ENCODE data around the gene CDKAL1. TPM values are rescaled to one million over a fixed set of nuclear protein-coding genes. Genes with fewer than 3 reads are reported as not detected.

CDKAL1 gene
- total RNA-seq, 1 donor from 2014 or later: 11.9 TPM

DNA sequence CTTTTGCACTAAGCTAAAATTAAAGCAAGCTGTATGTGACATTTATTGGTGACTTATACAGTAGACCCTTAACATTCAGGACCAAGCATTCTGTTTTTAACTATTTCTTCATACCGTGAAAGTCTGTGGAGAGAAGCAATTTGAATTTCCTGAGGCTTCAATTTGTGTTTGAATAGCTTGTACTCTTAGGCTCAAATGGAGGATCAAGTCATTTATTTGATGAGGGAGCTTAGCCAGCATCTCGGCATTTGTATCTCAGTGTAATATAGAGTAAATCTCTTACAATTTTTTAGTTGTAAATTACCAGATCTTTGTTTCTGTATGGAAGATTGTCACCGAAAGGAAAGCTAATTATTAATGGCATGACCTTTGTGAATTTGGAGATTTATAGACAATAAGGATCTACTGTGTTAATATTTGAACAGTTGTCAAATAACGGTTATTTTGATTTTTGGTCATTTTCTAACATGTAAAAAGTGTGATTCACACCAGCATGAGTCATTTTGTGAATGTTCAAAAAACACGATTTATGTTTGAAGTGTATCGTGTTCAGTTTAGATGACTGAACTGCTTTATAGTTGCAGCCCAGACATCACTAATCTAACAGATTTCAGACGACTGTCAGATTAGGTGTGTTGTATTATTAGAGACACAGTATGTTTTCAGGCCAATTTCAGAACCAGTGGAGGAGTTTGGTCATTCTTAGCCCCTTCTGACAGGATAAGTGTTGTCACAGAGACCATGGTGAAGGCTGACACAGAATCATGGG is 332.9 kb downstream of the CDKAL1 start:
- intact Hi-C loops (cut with DNase I): no loop called here
- TF ChIP-seq CTCF (IDR thresholded peaks at IDR 0.05): no peak
- Histone ChIP-seq H3K4me1 (no peaks in the 10 kb centered on the region), H3K27ac (no peak overlapping the region), H3K4me3 (no peak overlapping the region), H3K9me3 (no peaks in the 10 kb centered on the region), H3K27me3 (no peaks in the 10 kb centered on the region), H3K36me3 (no peaks in the 10 kb centered on the region)
- DNase-seq (ENCODE audit: low spot score in 2 of 2): no peak

DNA sequence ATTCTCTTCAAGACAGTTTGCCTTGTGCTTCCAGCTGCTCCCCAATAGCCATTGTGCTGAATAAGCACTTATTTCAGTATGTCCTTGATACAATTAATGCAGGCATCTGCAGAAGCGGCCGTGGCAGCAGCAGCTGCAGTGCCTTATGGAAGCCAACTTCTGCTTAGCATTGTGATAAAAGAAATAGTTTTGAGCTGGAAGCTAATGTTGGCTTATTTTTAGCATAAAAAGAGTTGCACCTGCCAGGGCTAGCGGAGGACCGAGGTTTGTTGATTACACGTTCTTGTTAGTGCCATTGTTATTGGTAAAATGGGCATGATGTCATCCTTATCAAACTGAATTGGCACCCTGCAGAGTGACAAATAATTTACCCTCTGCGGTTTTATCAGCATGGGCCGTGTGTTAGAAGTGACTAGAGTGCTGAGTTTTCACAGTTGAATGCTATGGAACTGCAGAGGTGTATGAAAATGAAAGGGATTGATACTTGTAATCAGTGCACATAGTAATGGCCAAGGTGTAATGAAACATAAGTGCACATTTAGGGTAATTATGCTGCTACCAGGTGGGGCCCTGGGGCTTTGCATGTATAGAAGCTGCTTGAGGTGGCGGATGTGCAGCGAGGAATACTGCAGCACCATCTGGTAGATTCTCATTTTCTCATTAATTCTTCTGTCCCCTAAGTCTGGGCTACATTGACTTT is 334.3 kb downstream of the CDKAL1 start:
- Histone ChIP-seq H3K27me3 (no peaks in the 10 kb centered on the region), H3K36me3 (no peaks in the 10 kb centered on the region), H3K4me1 (no peaks in the 10 kb centered on the region), H3K27ac (no peak overlapping the region), H3K9me3 (no peaks in the 10 kb centered on the region), H3K4me3 (no peak overlapping the region)
- TF ChIP-seq CTCF (IDR thresholded peaks at IDR 0.05): no peak
- intact Hi-C loops (cut with DNase I): no loop called here
- DNase-seq (ENCODE audit: low spot score in 2 of 2): no peak

DNA sequence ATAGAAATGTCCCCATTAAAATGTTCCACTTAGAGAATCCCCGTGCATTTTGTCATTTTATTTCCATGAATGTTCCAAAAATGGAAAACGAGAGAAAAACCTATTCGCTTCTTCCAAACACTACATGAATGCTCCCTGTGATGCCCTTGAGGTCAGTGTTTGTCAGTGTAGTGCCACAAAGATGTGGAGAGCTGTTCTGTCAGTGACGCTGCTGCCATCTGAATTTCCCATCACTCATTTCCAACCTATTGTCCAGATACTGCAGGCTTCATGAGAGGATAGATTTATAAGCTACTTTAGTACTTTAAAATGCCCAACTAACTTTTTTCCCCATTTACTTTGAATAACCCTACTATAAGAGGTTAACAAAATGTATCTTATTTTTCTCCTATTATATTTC is 335.8 kb downstream of the CDKAL1 start:
- no peak overlapping the region for H3K27ac ChIP-seq
- no peak for TF ChIP-seq CTCF (IDR thresholded peaks at IDR 0.05)
- intact Hi-C loops (cut with DNase I): no loop called here

GRCh38 chr6:20870493-20870892 is 336.2 kb downstream of the CDKAL1 start:
- Histone ChIP-seq H3K9me3 (no peaks in the 10 kb centered on the region), H3K27me3 (no peaks in the 10 kb centered on the region), H3K27ac (no peak overlapping the region), H3K4me3 (no peak overlapping the region), H3K36me3 (no peaks in the 10 kb centered on the region), H3K4me1 (no peaks in the 10 kb centered on the region)
- DNase-seq (ENCODE audit: low spot score in 2 of 2): no peak
- intact Hi-C loops (cut with DNase I): no loop called here
- TF ChIP-seq CTCF (IDR thresholded peaks at IDR 0.05): no peak

More for the DNA sequence above, 335.8 kb downstream of the CDKAL1 start:
- Histone ChIP-seq H3K27me3 (no peaks in the 10 kb centered on the region), H3K36me3 (no peaks in the 10 kb centered on the region), H3K4me1 (no peaks in the 10 kb centered on the region), H3K4me3 (no peak overlapping the region), H3K9me3 (no peaks in the 10 kb centered on the region)
- no peak for DNase-seq (ENCODE audit: low spot score in 2 of 2)

DNA sequence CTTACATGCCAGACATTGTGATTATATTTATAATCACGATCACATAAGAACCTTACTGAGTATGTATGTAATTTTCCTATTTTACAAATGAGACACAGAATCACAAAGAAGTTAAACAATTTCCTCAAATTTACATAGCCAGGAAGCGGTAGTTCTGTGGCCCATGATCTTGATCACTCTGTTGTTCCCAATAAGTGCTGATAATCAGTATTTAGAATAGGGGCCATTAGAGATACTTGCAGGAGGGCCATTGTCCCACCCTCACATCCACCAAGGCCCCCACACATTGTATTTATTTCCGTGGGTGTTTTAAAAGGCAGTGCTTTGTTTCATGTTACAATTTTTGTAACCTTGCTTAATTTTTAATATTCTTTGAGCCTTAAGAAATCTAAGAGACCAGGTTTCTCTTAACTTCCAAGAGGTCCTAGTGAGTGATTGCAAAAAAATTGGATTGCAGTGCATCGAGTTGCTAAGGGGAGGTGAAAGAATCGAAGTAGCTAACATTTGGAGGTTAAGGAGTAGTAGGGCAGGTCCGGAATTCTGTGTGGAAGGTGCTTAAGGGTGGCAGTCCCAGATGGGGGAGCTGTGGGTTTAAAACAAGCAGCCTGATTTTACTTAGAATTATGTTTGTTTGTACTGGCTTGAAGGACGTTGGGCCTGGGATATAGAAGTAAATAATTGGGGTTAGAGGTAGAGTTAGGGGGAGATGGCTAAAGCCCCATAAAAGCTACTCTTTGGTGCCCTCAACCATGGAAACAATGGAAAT is 339.4 kb downstream of the CDKAL1 start:
- no peak for TF ChIP-seq CTCF (IDR thresholded peaks at IDR 0.05)
- intact Hi-C loops (cut with DNase I): no loop called here
- no peaks in the 10 kb centered on the region for H3K27me3 ChIP-seq

More for the DNA sequence above, 339.4 kb downstream of the CDKAL1 start:
- no peaks in the 10 kb centered on the region for H3K9me3 ChIP-seq
- DNase-seq (ENCODE audit: low spot score in 2 of 2): no peak
- H3K4me3 ChIP-seq: no peak overlapping the region
- H3K36me3 ChIP-seq: no peaks in the 10 kb centered on the region
- no peak overlapping the region for H3K27ac ChIP-seq
- H3K4me1 ChIP-seq: no peaks in the 10 kb centered on the region

Data from ascending aorta (tissue), 2 donors.